A549 (cell line): ENCODE measurements around the gene MSI2.

ENCODE experiments used
- CTCF ChIP-seq: fragments of >200 bp; sonication (Bioruptor Twin); formaldehyde crosslinking; IDR thresholded peaks from 3 replicates; pipeline ENCODE4 v1.5.1; 2016
- HES2 ChIP-seq: fragments of >200 bp; sonication (Bioruptor Twin); formaldehyde crosslinking; IDR thresholded peaks from 2 replicates; pipeline ENCODE4 v1.6.1; 2016
- RAD21 ChIP-seq, 2 experiments: fragments of >200 bp in 1 of 2; sonication (Bioruptor Twin) in 1 of 2; formaldehyde crosslinking in 1 of 2; IDR thresholded peaks in 1 of 2; conservative IDR thresholded peaks in 1 of 2; 2 replicates in 1 of 2; 3 replicates in 1 of 2; pipeline ENCODE4 v1.6.1; 2012 to 2018; ENCODE audit warnings: inconsistent platforms in 1 of 2

- TF ChIP-seq RAD21 (conservative IDR thresholded peaks at IDR 0.05 in 1 of 2, IDR thresholded peaks at IDR 0.05 in 1 of 2), result no peak
- TF ChIP-seq HES2, result no peak
- no peak for TF ChIP-seq CTCF
Measured at GRCh38 chr17:57603546-57603945, 347.2 kb downstream of the MSI2 start.
